DND-41 (cell line): ENCODE measurements around the gene MCF2L.

ENCODE experiments used
- ATAC-seq: fragments of 200-7000 bp; cut with Tn5 transposase; 3 replicates; pipeline ENCODE4 v1.9.1; 2021; ENCODE audit warnings: low read depth; ENCODE audit not compliant: insufficient read depth
- DNase-seq: peaks from one replicate; pipeline ENCODE4 v3.0.0-alpha.2; 2020
- H2AFZ ChIP-seq: 2 replicates; pipeline ENCODE4 v1.6.0; 2012; ENCODE audit warnings: low read depth, low read length
- H3K27ac ChIP-seq: 2 replicates; pipeline ENCODE4 v1.5.1; 2012; ENCODE audit warnings: low read length, inconsistent platforms
- H3K27me3 ChIP-seq: fragments of 200-600 bp; sonication (generic); 2 replicates; pipeline ENCODE4 v1.6.0; 2012; ENCODE audit warnings: low read length, mild to moderate bottlenecking, inconsistent platforms; ENCODE audit not compliant: insufficient read depth, poor library complexity
- H3K36me3 ChIP-seq: 2 replicates; pipeline ENCODE4 v1.5.1; 2012; ENCODE audit warnings: low read length, inconsistent platforms; ENCODE audit not compliant: insufficient read depth
- H3K4me1 ChIP-seq: 2 replicates; pipeline ENCODE4 v1.5.1; 2012; ENCODE audit warnings: mild to moderate bottlenecking, low read length; ENCODE audit not compliant: insufficient read depth
- H3K4me2 ChIP-seq: 2 replicates; pipeline ENCODE4 v1.6.0; 2012; ENCODE audit warnings: mild to moderate bottlenecking, moderate library complexity, low read length, inconsistent platforms; ENCODE audit not compliant: insufficient read depth
- H3K4me3 ChIP-seq, 2 experiments: fragments of 200-600 bp in 1 of 2; shearing (Covaris generic) in 1 of 2; 2 replicates each; pipeline ENCODE4 v1.5.1; 2012 to 2016; ENCODE audit warnings: inconsistent platforms in 2 of 2, low read length in 2 of 2, mild to moderate bottlenecking in 2 of 2, low read depth in 1 of 2, moderate library complexity in 1 of 2
- H3K79me2 ChIP-seq: 2 replicates; pipeline ENCODE4 v1.6.0; 2012; ENCODE audit warnings: low read length, inconsistent platforms; ENCODE audit not compliant: insufficient read depth
- H3K9ac ChIP-seq: 2 replicates; pipeline ENCODE4 v1.6.0; 2012; ENCODE audit warnings: low read depth, mild to moderate bottlenecking, inconsistent platforms, low read length, moderate library complexity
- H3K9me3 ChIP-seq: 2 replicates; pipeline ENCODE4 v1.5.1; 2012; ENCODE audit warnings: low read length, moderate library complexity, mild to moderate bottlenecking, inconsistent platforms; ENCODE audit not compliant: insufficient read depth, severe bottlenecking
- H4K20me1 ChIP-seq: 2 replicates; pipeline ENCODE4 v1.6.0; 2012; ENCODE audit warnings: low read length; ENCODE audit not compliant: insufficient read depth
- CTCF ChIP-seq: IDR thresholded peaks from 2 replicates; pipeline ENCODE4 v1.5.1; 2012; ENCODE audit warnings: borderline replicate concordance, low read length, moderate library complexity, mild to moderate bottlenecking; ENCODE audit not compliant: poor library complexity, severe bottlenecking; ENCODE audit errors: extremely low read depth
- EZH2 ChIP-seq: IDR thresholded peaks from 3 replicates; pipeline ENCODE4 v1.6.1; 2012; ENCODE audit warnings: borderline replicate concordance, low read depth, mild to moderate bottlenecking, moderate library complexity, low read length, inconsistent platforms; ENCODE audit not compliant: severe bottlenecking

The MCF2L gene

DNA sequence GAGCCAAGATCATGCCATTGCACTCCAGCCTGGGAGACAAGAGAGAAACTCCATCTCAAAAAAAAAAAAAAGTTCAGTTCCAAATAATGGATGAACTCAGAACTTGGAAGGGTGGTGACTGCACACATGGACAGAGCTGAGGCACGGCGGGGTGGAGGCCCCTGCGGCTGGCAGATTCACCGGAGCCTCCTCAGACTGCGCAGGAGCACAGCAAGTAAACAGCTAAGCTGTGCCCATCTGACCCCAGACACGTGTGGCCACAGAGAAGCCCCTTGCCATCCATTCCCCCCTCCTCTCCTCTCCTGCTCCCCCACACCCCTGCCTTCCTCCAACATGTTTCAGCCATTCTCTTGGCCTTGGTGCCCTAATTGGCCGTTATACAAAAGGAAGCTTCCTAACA, 173.9 kb downstream of the MCF2L start:
- Histone ChIP-seq H3K36me3 (no peaks in the 10 kb centered on the region), H3K4me1 (no peaks in the 10 kb centered on the region), H3K4me3 (no peak overlapping the region), H3K79me2 (no peaks in the 10 kb centered on the region), H3K4me2 (no peak overlapping the region), H3K9ac (no peak overlapping the region), H2AFZ (no peak overlapping the region), H4K20me1 (no peaks in the 10 kb centered on the region), H3K9me3 (no peaks in the 10 kb centered on the region), H3K27me3 (peaks cover 2% of the 10 kb centered on the region), H3K27ac (no peak overlapping the region)
- DNase-seq (no peak), ATAC-seq (no peak)
- TF ChIP-seq EZH2, result no peak
- TF ChIP-seq CTCF, result no peak

- H2AFZ ChIP-seq, result no peak overlapping the region
- no peak overlapping the region for H3K4me2 ChIP-seq
- no peak overlapping the region for H3K9ac ChIP-seq
- no peak overlapping the region for H3K4me3 ChIP-seq
- ATAC-seq, result no peak
- no peaks in the 10 kb centered on the region for H4K20me1 ChIP-seq
- H3K9me3 ChIP-seq, result no peaks in the 10 kb centered on the region
- H3K27ac ChIP-seq, result no peak overlapping the region
- H3K4me1 ChIP-seq, result no peaks in the 10 kb centered on the region
- H3K36me3 ChIP-seq, result no peaks in the 10 kb centered on the region
- no peak for TF ChIP-seq CTCF
- TF ChIP-seq EZH2, result no peak
- H3K79me2 ChIP-seq, result no peaks in the 10 kb centered on the region
- DNase-seq, result no peak
- H3K27me3 ChIP-seq, result no peaks in the 10 kb centered on the region
These were observed 174.6 kb downstream of the MCF2L start for GRCh38 chr13:113143466-113144254.

DNA sequence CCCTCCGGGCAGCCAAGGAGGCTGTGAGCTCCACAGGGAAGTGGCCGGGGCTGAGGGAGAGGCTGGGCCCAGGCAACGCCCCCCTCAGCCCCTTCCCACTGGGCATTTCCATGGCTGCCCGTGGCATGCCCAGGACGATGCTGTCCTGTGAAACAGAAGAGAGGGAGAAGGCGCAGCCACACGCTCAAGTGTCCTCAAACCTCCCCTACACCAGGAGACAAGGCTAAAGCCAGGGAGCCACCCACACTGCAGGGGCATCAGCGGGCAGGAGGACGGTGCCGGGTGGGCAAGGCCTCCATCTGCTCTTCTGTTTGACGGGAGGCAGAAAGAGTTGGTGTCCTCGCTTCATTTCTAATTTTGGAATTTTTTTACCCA, 175.2 kb downstream of the MCF2L start:
- H3K27ac ChIP-seq, result no peak overlapping the region
- H3K27me3 ChIP-seq, result no peaks in the 10 kb centered on the region
- DNase-seq (no peak), ATAC-seq (no peak)
- H3K4me1 ChIP-seq, result no peaks in the 10 kb centered on the region
- H3K9ac ChIP-seq, result no peak overlapping the region
- no peak overlapping the region for H2AFZ ChIP-seq
- no peak overlapping the region for H3K4me2 ChIP-seq
- H3K4me3 ChIP-seq, result no peak overlapping the region
- H3K36me3 ChIP-seq, result no peaks in the 10 kb centered on the region
- no peaks in the 10 kb centered on the region for H3K79me2 ChIP-seq
- H4K20me1 ChIP-seq, result no peaks in the 10 kb centered on the region; the same call in 1 of the 2 replicates
- TF ChIP-seq EZH2 (no peak), CTCF (no peak)
- H3K9me3 ChIP-seq, result no peaks in the 10 kb centered on the region
